Measurements from ENCODE around the gene TYMS.

DNA sequence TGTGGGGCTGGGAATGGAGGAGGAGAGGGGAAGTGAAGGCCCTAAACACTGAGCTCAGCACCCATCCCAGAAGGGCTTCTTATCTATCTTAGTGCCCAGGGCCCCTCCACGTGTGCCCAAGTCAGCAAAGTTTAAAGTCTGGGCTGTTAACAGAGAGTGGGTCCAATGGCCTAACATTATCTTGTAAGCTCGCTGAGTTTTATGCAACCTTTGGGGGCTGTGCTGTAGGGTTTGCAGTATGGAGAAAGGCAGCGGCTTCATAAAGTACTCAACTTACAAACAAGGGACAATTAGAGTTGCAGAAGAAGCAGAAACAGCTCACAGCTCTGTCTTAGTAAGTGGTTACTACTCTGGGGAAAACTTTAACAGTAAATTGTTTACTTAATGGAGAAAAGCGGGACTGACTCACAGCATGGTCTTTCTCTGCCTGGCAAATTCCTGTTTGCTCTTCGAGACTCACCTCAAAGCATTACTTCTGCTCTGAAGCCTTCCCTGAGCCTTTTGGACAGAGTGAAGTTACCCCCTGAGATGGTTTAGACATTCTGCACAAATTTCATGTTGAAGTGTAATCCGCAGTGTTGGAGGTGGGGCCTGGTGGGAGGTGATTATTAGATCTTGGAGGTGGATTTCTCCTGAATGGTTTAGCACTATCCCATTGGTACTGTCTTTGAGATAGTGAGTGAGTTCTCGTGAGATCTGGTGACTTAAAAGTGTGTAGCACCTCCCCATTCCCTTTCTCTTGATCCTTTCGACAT lies 45.9 kb downstream of the TYMS start:
- no peak for TF ChIP-seq TAF1 (IDR thresholded peaks at IDR 0.05; ENCODE audit: low read depth, low read length)
- TF ChIP-seq POLR2A (IDR thresholded peaks at IDR 0.05; ENCODE audit: low read depth, low read length), result no peak
- TF ChIP-seq SPI1 (IDR thresholded peaks at IDR 0.05; ENCODE audit: low read depth, low read length), result no peak
- TF ChIP-seq POLR2AphosphoS5 (IDR thresholded peaks at IDR 0.05; ENCODE audit: low read depth, low read length), result no peak
- TF ChIP-seq PAX5 (IDR thresholded peaks at IDR 0.05; ENCODE audit: insufficient read depth, low read length, severe bottlenecking), result no peak

Data from GM12891 (cell line).